Activated naive CD8-positive, alpha-beta T cell treated with anti-CD3 and anti-CD28 coated beads for 36 hours (primary cell): ENCODE data around the gene HOXA6. TPM values are rescaled to one million over a fixed set of nuclear protein-coding genes. Genes with fewer than 3 reads are reported as not detected.

Source experiments
- DNase-seq: peaks from one replicate; pipeline ENCODE4 v3.0.0; 2021
- H3K27ac Mint-ChIP-seq: one replicate; pipeline ENCODE4 v1.8.0; 2022; ENCODE audit warnings: mild to moderate bottlenecking, moderate library complexity, mixed read lengths
- H3K27me3 Mint-ChIP-seq: one replicate; pipeline ENCODE4 v1.8.0; 2022; ENCODE audit warnings: mild to moderate bottlenecking, mixed read lengths
- H3K36me3 Mint-ChIP-seq: one replicate; pipeline ENCODE4 v1.8.0; 2021; ENCODE audit warnings: mild to moderate bottlenecking, mixed read lengths
- H3K4me1 Mint-ChIP-seq: one replicate; pipeline ENCODE4 v1.8.0; 2021; ENCODE audit warnings: mixed read lengths
- H3K4me3 Mint-ChIP-seq: one replicate; pipeline ENCODE4 v1.8.0; 2022; ENCODE audit warnings: mild to moderate bottlenecking, moderate library complexity, mixed read lengths
- H3K9me3 Mint-ChIP-seq: one replicate; pipeline ENCODE4 v1.8.0; 2022; ENCODE audit warnings: mixed read lengths
- total RNA-seq, 2 experiments: library from RNA; stranded (reverse); gene quantifications; one replicate each; pipeline ENCODE4 v1.2.3, GENCODE V29; 2021

Gene HOXA6
- total RNA-seq, 2 experiments from 2014 or later: not detected

GRCh38 chr7:27096768-27097514 is 50.6 kb downstream of the HOXA6 start:
- no peaks in the 10 kb centered on the region for H3K9me3 Mint-ChIP-seq
- H3K27ac Mint-ChIP-seq: no peak overlapping the region
- H3K4me3 Mint-ChIP-seq: peak overlapping the region; percentile 83
- peaks cover 92% of the 10 kb centered on the region for H3K27me3 Mint-ChIP-seq
- peaks cover 23% of the 10 kb centered on the region for H3K4me1 Mint-ChIP-seq
- H3K36me3 Mint-ChIP-seq: peaks cover 2% of the 10 kb centered on the region
- no peak for DNase-seq

GRCh38 chr7:27095897-27096767 is 51.4 kb downstream of the HOXA6 start, which contains the start of gene HOXA1:
Gene HOXA1, minus strand, starts transcription at chr7:27096000. Its CDS starts 88 bp downstream, at chr7:27095912.
- no peaks in the 10 kb centered on the region for H3K36me3 Mint-ChIP-seq
- peaks cover 23% of the 10 kb centered on the region for H3K4me1 Mint-ChIP-seq
- no peak within 1 kb of the TSS for H3K27ac Mint-ChIP-seq
- peak; percentile 80 for DNase-seq
- H3K9me3 Mint-ChIP-seq: no peaks in the 10 kb centered on the region
- H3K4me3 Mint-ChIP-seq: peak within 1 kb of the TSS; percentile 83
- H3K27me3 Mint-ChIP-seq: peaks cover 92% of the 10 kb centered on the region

Other genes with a start within 250 kb of the HOXA6 start
- gene HOXA1, start 51.8 kb downstream of the HOXA6 start, total RNA-seq: under 1 TPM; 0.24 to 0.35 TPM
- not detected for gene HOXA2, start 45.1 kb downstream of the HOXA6 start, total RNA-seq
- gene HOXA4, start 17.0 kb downstream of the HOXA6 start, total RNA-seq: not detected
- gene HOXA5, start 4.1 kb downstream of the HOXA6 start, total RNA-seq: not detected
- gene HOXA3, start 4.8 kb upstream of the HOXA6 start, total RNA-seq: not detected
- not detected for gene HOXA7, start 8.9 kb upstream of the HOXA6 start, total RNA-seq
- not detected for gene HOXA9, start 17.8 kb upstream of the HOXA6 start, total RNA-seq
- not detected for gene HOXA10, start 26.5 kb upstream of the HOXA6 start, total RNA-seq
- under 1 TPM in 1 of 2 experiments, not detected in 1; 0.10 TPM for gene HOXA11, start 37.5 kb upstream of the HOXA6 start, total RNA-seq
- not detected for gene HOXA13, start 52.3 kb upstream of the HOXA6 start, total RNA-seq
- not detected for gene EVX1, start 95.0 kb upstream of the HOXA6 start, total RNA-seq